ENCODE results near the gene AKNA. TPM values are rescaled to one million over a fixed set of nuclear protein-coding genes. Genes with fewer than 3 reads are reported as not detected.

The AKNA gene
- polyA plus RNA-seq, 1 of the 3 experiments (the other 2 are of a cell fraction): 0.84 TPM

- no peaks in the 10 kb centered on the region for H3K36me3 ChIP-seq (replicated peaks in 1 of 2; ENCODE audit: control insufficient read depth in 1 of 2, insufficient read depth in 2 of 2, low read length in 1 of 2)
- no peaks in the 10 kb centered on the region for H3K79me2 ChIP-seq (ENCODE audit: insufficient read depth)
- CTCF ChIA-PET: interaction anchor here (8.9 kb wide), 1 partner anchor 15 kb away, joined by 74 read pairs; no protein-coding TSS in a partner anchor
- H4K20me1 ChIP-seq (ENCODE audit: insufficient read depth): no peaks in the 10 kb centered on the region
- no peak for DNase-seq
- no peaks in the 10 kb centered on the region for H3F3A ChIP-seq (replicated peaks; ENCODE audit: insufficient read depth)
- H3K9ac ChIP-seq: no peak overlapping the region
- no peak overlapping the region for H3K4me2 ChIP-seq
- no peaks in the 10 kb centered on the region for H3K27me3 ChIP-seq (ENCODE audit: insufficient read depth)
- no peak overlapping the region for H2AFZ ChIP-seq (ENCODE audit: low read depth)
- no peaks in the 10 kb centered on the region for H3K9me2 ChIP-seq
- POLR2A ChIA-PET: no interaction called here
- TF ChIP-seq CTCF (IDR thresholded peaks at IDR 0.05) (no peak), NFIC (IDR thresholded peaks at IDR 0.05; ENCODE audit: borderline replicate concordance) (no peak), USF1 (IDR thresholded peaks at IDR 0.05; ENCODE audit: borderline replicate concordance, low read depth) (no peak), IRF3 (IDR thresholded peaks at IDR 0.05; ENCODE audit: low read depth, low read length) (no peak), EZH2phosphoT487 (IDR thresholded peaks at IDR 0.05; ENCODE audit: borderline replicate concordance, low read depth) (no peak), REST (IDR thresholded peaks at IDR 0.05; ENCODE audit: low read depth, low read length) (no peak), FOXM1 (IDR thresholded peaks at IDR 0.05; ENCODE audit: low read depth) (no peak), TEAD4 (IDR thresholded peaks at IDR 0.05; ENCODE audit: borderline replicate concordance, insufficient read depth) (no peak), RFX5 (IDR thresholded peaks at IDR 0.05; ENCODE audit: low read length) (no peak), TAF1 (IDR thresholded peaks at IDR 0.05; ENCODE audit: borderline replicate concordance, low read depth, low read length) (no peak), SIN3A (IDR thresholded peaks at IDR 0.05; ENCODE audit: borderline replicate concordance, low read depth, low read length) (no peak), EP300 (IDR thresholded peaks at IDR 0.05; ENCODE audit: borderline replicate concordance in 1 of 2, low read depth in 1 of 2, low read length in 1 of 2) (no peak), SMC3 (IDR thresholded peaks at IDR 0.05; ENCODE audit: low read depth, low read length) (no peak), USF2 (IDR thresholded peaks at IDR 0.05; ENCODE audit: borderline replicate concordance, low read depth, low read length) (no peak), TCF12 (IDR thresholded peaks at IDR 0.05) (no peak), NRF1 (IDR thresholded peaks at IDR 0.05; ENCODE audit: low read depth, low read length) (no peak)
- H3K4me3 ChIP-seq (ENCODE audit: low read depth in 2 of 2, low read length in 1 of 2): no peak overlapping the region
- no peak overlapping the region for H3K27ac ChIP-seq (ENCODE audit: low read depth in 2 of 2, low read length in 1 of 2)
- H3K9me3 ChIP-seq: no peaks in the 10 kb centered on the region
- 75% methylated on average over 8 of the region's 8 CpGs for WGBS (ENCODE audit: low lambda C conversion rate)
- H3K4me1 ChIP-seq (ENCODE audit: control insufficient read depth in 1 of 2, insufficient read depth in 2 of 2, low read depth in 1 of 2, low read length in 1 of 2): no peaks in the 10 kb centered on the region
Observed at GRCh38 chr9:114419796-114420195, 32.0 kb upstream of the AKNA start.
